ENCODE results near the gene CASQ1. TPM values are rescaled to one million over a fixed set of nuclear protein-coding genes. Genes with fewer than 3 reads are reported as not detected.

Gene CASQ1
- total and polyA plus RNA-seq, 2 of the 13 experiments (the other 11 are each of a cell fraction or from before 2014, with no cell fraction given), result 0.09 to 0.20 TPM

DNA sequence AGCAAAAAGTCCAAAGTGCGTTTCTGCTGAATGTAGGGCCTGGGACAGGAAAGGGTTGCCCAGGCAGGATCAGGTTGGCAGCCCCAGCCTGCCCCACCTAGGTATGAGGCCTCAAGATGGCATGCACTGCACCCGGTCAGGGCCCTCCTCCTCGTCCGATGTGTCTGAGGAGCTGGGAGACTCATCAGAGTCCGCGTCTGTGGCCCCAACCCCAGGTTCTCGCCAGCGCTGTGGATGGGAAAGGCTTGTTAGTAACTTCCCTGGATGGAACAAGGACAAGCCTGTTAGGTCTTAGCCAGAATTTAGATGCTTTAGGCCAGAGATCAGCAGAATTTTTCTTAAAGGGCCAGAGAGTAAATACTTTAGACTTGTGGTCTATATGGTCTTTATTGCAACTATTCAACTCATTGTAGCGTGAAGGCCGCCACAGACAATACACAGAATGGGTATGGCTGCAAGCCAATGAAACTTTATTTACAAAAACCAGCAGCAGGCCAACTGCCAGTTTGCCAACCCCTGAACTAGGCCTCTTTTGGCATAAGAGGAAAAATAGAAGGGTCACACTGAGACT is 27.2 kb downstream of the CASQ1 start:
- no peaks in the 10 kb centered on the region for H3K9me3 ChIP-seq (ENCODE audit: low read length)
- H3K9ac ChIP-seq (ENCODE audit: insufficient read depth, low read depth, low read length), result no peak overlapping the region
- H3K27ac ChIP-seq (ENCODE audit: extremely low read length, insufficient read depth, low read length), result no peak overlapping the region
- H3K4me3 ChIP-seq (replicated peaks in 1 of 3; ENCODE audit: insufficient read depth in 1 of 3, low read depth in 2 of 3, low read length in 3 of 3), result no peak overlapping the region
- H3K4me2 ChIP-seq (ENCODE audit: low read depth, low read length), result no peak overlapping the region
- no peak for DNase-seq (ENCODE audit: low spot score)
- TF ChIP-seq HNF4A (CRISPR knock-in tag; IDR thresholded peaks at IDR 0.05), result 0 out of 2 replicates have a peak, but pooled peaks have one; percentile 39
- no peak for TF ChIP-seq ZSCAN30 (CRISPR knock-in tag; IDR thresholded peaks at IDR 0.05)
- TF ChIP-seq, protein P1, sequence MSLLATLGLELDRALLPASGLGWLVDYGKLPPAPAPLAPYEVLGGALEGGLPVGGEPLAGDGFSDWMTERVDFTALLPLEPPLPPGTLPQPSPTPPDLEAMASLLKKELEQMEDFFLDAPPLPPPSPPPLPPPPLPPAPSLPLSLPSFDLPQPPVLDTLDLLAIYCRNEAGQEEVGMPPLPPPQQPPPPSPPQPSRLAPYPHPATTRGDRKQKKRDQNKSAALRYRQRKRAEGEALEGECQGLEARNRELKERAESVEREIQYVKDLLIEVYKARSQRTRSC (CRISPR knock-in tag; IDR thresholded peaks at IDR 0.05; ENCODE audit: low read depth), result no peak
- 0 out of 2 replicates have a peak, but pooled peaks have one; percentile 48 for TF ChIP-seq HNRNPL (IDR thresholded peaks at IDR 0.05; ENCODE audit: low read depth, low read length)
- TF ChIP-seq, protein P2, sequence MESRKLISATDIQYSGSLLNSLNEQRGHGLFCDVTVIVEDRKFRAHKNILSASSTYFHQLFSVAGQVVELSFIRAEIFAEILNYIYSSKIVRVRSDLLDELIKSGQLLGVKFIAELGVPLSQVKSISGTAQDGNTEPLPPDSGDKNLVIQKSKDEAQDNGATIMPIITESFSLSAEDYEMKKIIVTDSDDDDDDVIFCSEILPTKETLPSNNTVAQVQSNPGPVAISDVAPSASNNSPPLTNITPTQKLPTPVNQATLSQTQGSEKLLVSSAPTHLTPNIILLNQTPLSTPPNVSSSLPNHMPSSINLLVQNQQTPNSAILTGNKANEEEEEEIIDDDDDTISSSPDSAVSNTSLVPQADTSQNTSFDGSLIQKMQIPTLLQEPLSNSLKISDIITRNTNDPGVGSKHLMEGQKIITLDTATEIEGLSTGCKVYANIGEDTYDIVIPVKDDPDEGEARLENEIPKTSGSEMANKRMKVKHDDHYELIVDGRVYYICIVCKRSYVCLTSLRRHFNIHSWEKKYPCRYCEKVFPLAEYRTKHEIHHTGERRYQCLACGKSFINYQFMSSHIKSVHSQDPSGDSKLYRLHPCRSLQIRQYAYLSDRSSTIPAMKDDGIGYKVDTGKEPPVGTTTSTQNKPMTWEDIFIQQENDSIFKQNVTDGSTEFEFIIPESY (CRISPR knock-in tag; IDR thresholded peaks at IDR 0.05), result 0 out of 2 replicates have a peak, but pooled peaks have one; percentile 22
- TF ChIP-seq RBM22 (optimal IDR thresholded peaks at IDR 0.05; ENCODE audit: low read length), result peak; percentile 24
- TF ChIP-seq, protein P3, sequence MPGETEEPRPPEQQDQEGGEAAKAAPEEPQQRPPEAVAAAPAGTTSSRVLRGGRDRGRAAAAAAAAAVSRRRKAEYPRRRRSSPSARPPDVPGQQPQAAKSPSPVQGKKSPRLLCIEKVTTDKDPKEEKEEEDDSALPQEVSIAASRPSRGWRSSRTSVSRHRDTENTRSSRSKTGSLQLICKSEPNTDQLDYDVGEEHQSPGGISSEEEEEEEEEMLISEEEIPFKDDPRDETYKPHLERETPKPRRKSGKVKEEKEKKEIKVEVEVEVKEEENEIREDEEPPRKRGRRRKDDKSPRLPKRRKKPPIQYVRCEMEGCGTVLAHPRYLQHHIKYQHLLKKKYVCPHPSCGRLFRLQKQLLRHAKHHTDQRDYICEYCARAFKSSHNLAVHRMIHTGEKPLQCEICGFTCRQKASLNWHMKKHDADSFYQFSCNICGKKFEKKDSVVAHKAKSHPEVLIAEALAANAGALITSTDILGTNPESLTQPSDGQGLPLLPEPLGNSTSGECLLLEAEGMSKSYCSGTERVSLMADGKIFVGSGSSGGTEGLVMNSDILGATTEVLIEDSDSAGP (CRISPR knock-in tag; IDR thresholded peaks at IDR 0.05; ENCODE audit: borderline replicate concordance), result 0 out of 2 replicates have a peak, but pooled peaks have one; percentile 15
- TF ChIP-seq, protein P4, sequence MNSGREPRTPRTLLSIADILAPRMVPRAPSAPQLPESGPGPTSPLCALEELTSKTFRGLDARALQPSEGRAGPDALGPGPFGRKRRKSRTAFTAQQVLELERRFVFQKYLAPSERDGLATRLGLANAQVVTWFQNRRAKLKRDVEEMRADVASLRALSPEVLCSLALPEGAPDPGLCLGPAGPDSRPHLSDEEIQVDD (CRISPR knock-in tag; IDR thresholded peaks at IDR 0.05; ENCODE audit: borderline replicate concordance), result no peak
- no peak for TF ChIP-seq CCDC6 (CRISPR knock-in tag; IDR thresholded peaks at IDR 0.05)
- no peak for TF ChIP-seq ZNF75D (CRISPR knock-in tag; IDR thresholded peaks at IDR 0.05; ENCODE audit: borderline replicate concordance)
- intact Hi-C loops (cut with micrococcal nuclease; ENCODE audit: unreplicated experiment) (loop anchor here (5.0 kb wide), 1 partner anchor 35 kb away; no protein-coding TSS in a partner anchor), in situ Hi-C loops (cut with HindIII; ENCODE audit: extremely low pct_ligation_motif_present, low pct_unique_long_range_greater_than_20kb) (loop anchor here (10.0 kb wide), 1 partner anchor 113 kb away; no protein-coding TSS in a partner anchor)
- ChIA-PET POLR2A (interaction anchor here (1.0 kb wide), 1 partner anchor 45 kb away, joined by 3 read pairs; the partner anchor contains the start of gene DCAF8), CTCF (ENCODE audit: low intra/inter-chr PET ratio, low total read pairs) (no interaction called here)
- no peaks in the 10 kb centered on the region for H3K79me2 ChIP-seq (ENCODE audit: insufficient read depth, low read length)
- no peak for ATAC-seq
- no peaks in the 10 kb centered on the region; the same call in 1 of the 2 replicates for H4K20me1 ChIP-seq (ENCODE audit: insufficient read depth, low read length)
- H3K36me3 ChIP-seq (replicated peaks in 1 of 2; ENCODE audit: control insufficient read depth in 1 of 2, insufficient read depth in 2 of 2, low read length in 2 of 2), result peaks cover 45 to 78% of the 10 kb centered on the region in 2 experiments
- no TSS peak for BruUV-seq (replicated peaks)
- 90% methylated on average over 10 of the region's 10 CpGs for WGBS (ENCODE audit: low lambda C conversion rate)
- H3K27me3 ChIP-seq (ENCODE audit: control insufficient read depth in 1 of 2, insufficient read depth in 2 of 2, low read length in 2 of 2), result no peaks in the 10 kb centered on the region
- FAIRE-seq, result no peak
- H3K4me1 ChIP-seq (ENCODE audit: insufficient read depth, low read length), result peaks cover 16% of the 10 kb centered on the region
- H2AFZ ChIP-seq (ENCODE audit: low read length), result no peak overlapping the region

All from HepG2 (cell line).